ENCODE data around the gene JPT2. TPM values are rescaled to one million over a fixed set of nuclear protein-coding genes. Genes with fewer than 3 reads are reported as not detected.

Gene JPT2
- total and polyA plus RNA-seq, 10 of the 15 experiments (the other 5 are each of a cell fraction or from before 2014, with no cell fraction given): 11.7 to 78.4 (median 48.4) TPM

DNA sequence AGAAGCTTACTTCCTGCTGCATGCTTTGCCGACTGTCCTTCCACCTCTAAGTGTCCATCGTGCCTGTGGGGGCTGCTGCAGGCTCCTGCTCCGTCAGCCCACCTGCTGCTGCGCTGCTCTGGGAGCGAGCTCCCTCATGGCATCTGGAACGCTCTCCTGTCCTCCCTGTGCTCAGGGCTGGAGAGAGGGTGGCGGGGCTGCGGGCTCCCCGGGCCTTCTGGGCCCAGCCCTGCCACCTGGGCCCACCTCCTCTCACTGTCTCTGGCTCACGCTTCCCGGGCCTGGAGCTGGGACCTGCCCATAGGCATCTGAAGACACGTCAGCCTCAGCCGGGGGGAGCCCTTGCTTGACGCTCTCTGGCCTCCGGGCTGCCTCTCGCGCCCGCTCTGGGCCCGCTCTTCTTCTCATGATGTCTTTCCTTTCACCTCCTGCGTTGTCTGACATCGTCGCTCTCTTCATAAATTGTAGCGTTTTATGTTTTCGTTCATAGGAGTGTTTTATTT, 66.3 kb downstream of the JPT2 start:
- H3K36me3 ChIP-seq (ENCODE audit: control insufficient read depth in 2 of 2, insufficient read depth in 2 of 2, low read length in 1 of 2): peaks cover 5 to 13% of the 10 kb centered on the region in 2 experiments
- H3K9ac ChIP-seq (ENCODE audit: control insufficient read depth, insufficient read depth, low read length): no peak overlapping the region
- BruUV-seq (replicated peaks): no TSS peak
- intact Hi-C loops (cut with micrococcal nuclease; ENCODE audit: unreplicated experiment): no loop called here
- no peaks in the 10 kb centered on the region for H3K9me3 ChIP-seq (replicated peaks; ENCODE audit: control insufficient read depth, insufficient read depth, low read length)
- no peak overlapping the region for H3K4me2 ChIP-seq (ENCODE audit: control insufficient read depth, insufficient read depth)
- no peaks in the 10 kb centered on the region for H4K20me1 ChIP-seq (ENCODE audit: control insufficient read depth, insufficient read depth)
- H2AFZ ChIP-seq (ENCODE audit: control insufficient read depth, low read depth, low read length): no peak overlapping the region
- TF ChIP-seq NR2F1 (conservative IDR thresholded peaks at IDR 0.05) (no peak), FOS (IDR thresholded peaks at IDR 0.05; ENCODE audit: borderline replicate concordance, extremely low read depth, insufficient read length) (no peak), CBX5 (IDR thresholded peaks at IDR 0.05; ENCODE audit: low read depth) (no peak), STAT3 (IDR thresholded peaks at IDR 0.05; ENCODE audit: low read depth, low read length) (no peak), ZNF217 (IDR thresholded peaks at IDR 0.05) (no peak), RB1 (IDR thresholded peaks at IDR 0.05; ENCODE audit: borderline replicate concordance) (no peak), IRF4 (IDR thresholded peaks at IDR 0.05; ENCODE audit: low read depth, low read length) (no peak), SMC3 (IDR thresholded peaks at IDR 0.05; ENCODE audit: borderline replicate concordance, low read length) (no peak), NR2C1 (IDR thresholded peaks at IDR 0.05) (no peak), HCFC1 (IDR thresholded peaks at IDR 0.05; ENCODE audit: low read length) (no peak), PAX5 (IDR thresholded peaks at IDR 0.05; ENCODE audit: borderline replicate concordance, low read depth, low read length) (no peak), PML (IDR thresholded peaks at IDR 0.05; ENCODE audit: low read length) (no peak), EP300 (IDR thresholded peaks at IDR 0.05; ENCODE audit: borderline replicate concordance in 1 of 2, control insufficient read depth in 1 of 2, low read depth in 2 of 2, low read length in 2 of 2) (no peak), ZNF274 (IDR thresholded peaks at IDR 0.05; ENCODE audit: insufficient read depth, insufficient read length) (no peak), BCL11A (IDR thresholded peaks at IDR 0.05; ENCODE audit: low read depth, low read length) (no peak), SRF (IDR thresholded peaks at IDR 0.05; ENCODE audit: low read depth in 2 of 2, low read length in 2 of 2) (no peak)
- TF ChIP-seq, protein P1, sequence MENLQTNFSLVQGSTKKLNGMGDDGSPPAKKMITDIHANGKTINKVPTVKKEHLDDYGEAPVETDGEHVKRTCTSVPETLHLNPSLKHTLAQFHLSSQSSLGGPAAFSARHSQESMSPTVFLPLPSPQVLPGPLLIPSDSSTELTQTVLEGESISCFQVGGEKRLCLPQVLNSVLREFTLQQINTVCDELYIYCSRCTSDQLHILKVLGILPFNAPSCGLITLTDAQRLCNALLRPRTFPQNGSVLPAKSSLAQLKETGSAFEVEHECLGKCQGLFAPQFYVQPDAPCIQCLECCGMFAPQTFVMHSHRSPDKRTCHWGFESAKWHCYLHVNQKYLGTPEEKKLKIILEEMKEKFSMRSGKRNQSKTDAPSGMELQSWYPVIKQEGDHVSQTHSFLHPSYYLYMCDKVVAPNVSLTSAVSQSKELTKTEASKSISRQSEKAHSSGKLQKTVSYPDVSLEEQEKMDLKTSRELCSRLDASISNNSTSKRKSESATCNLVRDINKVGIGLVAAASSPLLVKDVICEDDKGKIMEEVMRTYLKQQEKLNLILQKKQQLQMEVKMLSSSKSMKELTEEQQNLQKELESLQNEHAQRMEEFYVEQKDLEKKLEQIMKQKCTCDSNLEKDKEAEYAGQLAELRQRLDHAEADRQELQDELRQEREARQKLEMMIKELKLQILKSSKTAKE (IDR thresholded peaks at IDR 0.05; ENCODE audit: low read depth, poor library complexity, severe bottlenecking): no peak
- in situ Hi-C loops (cut with MboI): no loop called here
- H3K4me3 ChIP-seq: no peak overlapping the region
- POLR2A ChIA-PET: no interaction called here
- no peak for DNase-seq (ENCODE audit: low read depth, low spot score)
- CTCF ChIA-PET: no interaction called here
- RAD21 ChIA-PET (ENCODE audit: unreplicated experiment): no interaction called here
- no peaks in the 10 kb centered on the region for H3K79me2 ChIP-seq (ENCODE audit: control insufficient read depth, insufficient read depth, low read length)
- no peak overlapping the region for H3K27ac ChIP-seq (ENCODE audit: control insufficient read depth, insufficient read depth)
- SMC1A ChIA-PET (ENCODE audit: uncharacterized antibody, unreplicated experiment): no interaction called here
- WGBS (ENCODE audit: insufficient coverage, insufficient replicate concordance, low lambda C conversion rate, missing lambda C conversion rate): 96% methylated on average over 24 of the region's 24 CpGs
- no peaks in the 10 kb centered on the region for H3K4me1 ChIP-seq (ENCODE audit: control insufficient read depth, insufficient read depth, low read length)
- no peak for FAIRE-seq
- no peak for ATAC-seq
- H3K27me3 ChIP-seq (replicated peaks in 1 of 2; ENCODE audit: control insufficient read depth in 2 of 2, insufficient read depth in 2 of 2, low read length in 1 of 2): no peaks in the 10 kb centered on the region
